ENCODE results near the gene IKZF2.

IKZF2 gene

GRCh38 chr2:213069531-213069930 lies 81.9 kb downstream of the IKZF2 start:
- Histone ChIP-seq H3K27me3 (ENCODE audit: insufficient read depth, poor library complexity, severe bottlenecking) (no peaks in the 10 kb centered on the region), H3K27ac (replicated peaks) (no peak overlapping the region), H3K4me3 (replicated peaks; ENCODE audit: insufficient read depth, low read length) (no peak overlapping the region)
- TF ChIP-seq REST (IDR thresholded peaks at IDR 0.05; ENCODE audit: insufficient replicate concordance, low read depth) (no peak), SPI1 (IDR thresholded peaks at IDR 0.05; ENCODE audit: borderline replicate concordance, low read depth) (no peak), GABPA (IDR thresholded peaks at IDR 0.05; ENCODE audit: low read depth) (no peak), CTCF (IDR thresholded peaks at IDR 0.05; ENCODE audit: insufficient read depth, low read length) (no peak), POLR2AphosphoS5 (IDR thresholded peaks at IDR 0.05; ENCODE audit: low read depth) (no peak)
- no peak for DNase-seq (ENCODE audit: low read depth in 1 of 2, low spot score in 1 of 2)

GRCh38 chr2:213068676-213069359 lies 82.6 kb downstream of the IKZF2 start:
- Histone ChIP-seq H3K4me3 (replicated peaks; ENCODE audit: insufficient read depth, low read length) (no peak overlapping the region), H3K27me3 (ENCODE audit: insufficient read depth, poor library complexity, severe bottlenecking) (no peaks in the 10 kb centered on the region), H3K27ac (replicated peaks) (no peak overlapping the region)
- DNase-seq (ENCODE audit: low read depth in 1 of 2, low spot score in 1 of 2), result no peak
- TF ChIP-seq GABPA (IDR thresholded peaks at IDR 0.05; ENCODE audit: low read depth), result no peak

GRCh38 chr2:213067888-213068287 lies 83.5 kb downstream of the IKZF2 start:
- Histone ChIP-seq H3K27me3 (ENCODE audit: insufficient read depth, poor library complexity, severe bottlenecking) (no peaks in the 10 kb centered on the region), H3K4me3 (replicated peaks; ENCODE audit: insufficient read depth, low read length) (no peak overlapping the region)
- TF ChIP-seq GABPA (IDR thresholded peaks at IDR 0.05; ENCODE audit: low read depth) (no peak), REST (IDR thresholded peaks at IDR 0.05; ENCODE audit: insufficient replicate concordance, low read depth) (no peak), CTCF (IDR thresholded peaks at IDR 0.05; ENCODE audit: insufficient read depth, low read length) (no peak), POLR2AphosphoS5 (IDR thresholded peaks at IDR 0.05; ENCODE audit: low read depth) (no peak), SPI1 (IDR thresholded peaks at IDR 0.05; ENCODE audit: borderline replicate concordance, low read depth) (no peak)

GRCh38 chr2:213066443-213066743 lies 85.0 kb downstream of the IKZF2 start:
- TF ChIP-seq GABPA (IDR thresholded peaks at IDR 0.05; ENCODE audit: low read depth), result no peak
- TF ChIP-seq REST (IDR thresholded peaks at IDR 0.05; ENCODE audit: insufficient replicate concordance, low read depth), result no peak
- no peak for TF ChIP-seq POLR2AphosphoS5 (IDR thresholded peaks at IDR 0.05; ENCODE audit: low read depth)
- TF ChIP-seq SPI1 (IDR thresholded peaks at IDR 0.05; ENCODE audit: borderline replicate concordance, low read depth), result no peak
- no peak for TF ChIP-seq CTCF (IDR thresholded peaks at IDR 0.05; ENCODE audit: insufficient read depth, low read length)
- H3K27me3 ChIP-seq (ENCODE audit: insufficient read depth, poor library complexity, severe bottlenecking), result no peaks in the 10 kb centered on the region
- no peak overlapping the region for H3K4me3 ChIP-seq (replicated peaks; ENCODE audit: insufficient read depth, low read length)
- no peak for DNase-seq (ENCODE audit: low read depth in 1 of 2, low spot score in 1 of 2)
- no peak overlapping the region for H3K27ac ChIP-seq (replicated peaks)

More at GRCh38 chr2:213067888-213068287, 83.5 kb downstream of the IKZF2 start:
- no peak overlapping the region for H3K27ac ChIP-seq (replicated peaks)
- DNase-seq (ENCODE audit: low read depth in 1 of 2, low spot score in 1 of 2), result no peak

All from HL-60 (cell line).